Measurements from ENCODE around the gene FAF2. TPM values are rescaled to one million over a fixed set of nuclear protein-coding genes. Genes with fewer than 3 reads are reported as not detected.

FAF2 gene
- total RNA-seq, 2 donors from 2014 or later: 23.0 to 31.2 TPM

DNA sequence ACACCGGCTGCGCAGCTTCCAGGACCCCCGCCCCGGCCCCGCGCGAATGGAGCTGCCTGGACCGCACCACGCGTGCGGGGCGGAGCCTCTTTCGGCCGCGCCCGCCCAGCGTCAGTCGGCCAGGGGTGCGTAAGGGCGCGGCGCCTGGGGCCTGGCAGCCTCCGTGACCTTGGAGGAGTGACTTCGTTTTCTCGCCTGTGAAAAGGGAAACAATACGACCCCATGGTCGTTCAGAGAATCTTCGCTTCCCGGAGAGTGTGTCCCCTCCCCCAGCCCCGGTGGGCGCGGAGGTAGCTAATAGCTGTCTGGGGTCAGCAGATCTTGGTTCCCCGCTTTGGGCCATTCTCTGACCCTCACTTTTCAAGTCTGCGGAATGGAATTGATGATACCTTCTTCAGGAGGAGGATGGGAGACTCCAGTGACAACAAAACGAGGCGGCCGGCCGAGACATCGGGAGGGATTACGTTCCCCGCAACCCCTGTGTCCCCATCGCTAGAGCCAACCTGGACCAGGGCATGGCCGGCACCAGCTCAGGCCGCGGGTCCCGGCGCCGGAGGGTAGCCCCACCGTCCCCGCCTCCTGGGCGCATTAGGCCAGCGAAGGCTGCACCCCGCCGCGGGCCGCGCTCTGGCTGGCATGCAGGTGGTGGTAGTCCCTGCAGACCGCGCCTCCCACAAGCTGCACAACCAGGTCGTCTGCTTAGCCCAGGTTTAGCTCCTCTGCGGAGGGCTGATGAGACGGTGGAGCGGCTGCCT is 95.4 kb downstream of the FAF2 start:
- no peak for DNase-seq (ENCODE audit: low spot score)

DNA sequence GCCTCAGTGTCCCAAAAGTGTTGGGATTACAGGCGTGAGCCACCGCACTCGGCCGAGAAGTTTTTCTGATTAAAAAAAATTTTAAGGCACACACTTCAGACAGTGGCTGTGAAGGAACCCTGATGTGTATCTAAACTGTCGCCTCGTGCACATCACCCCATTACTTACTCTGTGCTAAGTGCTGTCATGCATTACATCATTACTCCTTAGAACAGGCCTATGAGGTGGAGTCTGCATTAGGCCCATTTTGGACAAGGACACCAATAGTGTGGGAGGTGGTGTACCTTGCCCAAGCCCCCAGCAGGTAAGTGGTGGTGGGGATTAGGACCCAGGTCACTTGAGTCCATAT is 97.2 kb downstream of the FAF2 start:
- no peak overlapping the region for H3K27ac ChIP-seq
- DNase-seq (ENCODE audit: low spot score): no peak
- no peaks in the 10 kb centered on the region for H3K27me3 ChIP-seq (replicated peaks; ENCODE audit: insufficient read depth)
- TF ChIP-seq, protein P1, sequence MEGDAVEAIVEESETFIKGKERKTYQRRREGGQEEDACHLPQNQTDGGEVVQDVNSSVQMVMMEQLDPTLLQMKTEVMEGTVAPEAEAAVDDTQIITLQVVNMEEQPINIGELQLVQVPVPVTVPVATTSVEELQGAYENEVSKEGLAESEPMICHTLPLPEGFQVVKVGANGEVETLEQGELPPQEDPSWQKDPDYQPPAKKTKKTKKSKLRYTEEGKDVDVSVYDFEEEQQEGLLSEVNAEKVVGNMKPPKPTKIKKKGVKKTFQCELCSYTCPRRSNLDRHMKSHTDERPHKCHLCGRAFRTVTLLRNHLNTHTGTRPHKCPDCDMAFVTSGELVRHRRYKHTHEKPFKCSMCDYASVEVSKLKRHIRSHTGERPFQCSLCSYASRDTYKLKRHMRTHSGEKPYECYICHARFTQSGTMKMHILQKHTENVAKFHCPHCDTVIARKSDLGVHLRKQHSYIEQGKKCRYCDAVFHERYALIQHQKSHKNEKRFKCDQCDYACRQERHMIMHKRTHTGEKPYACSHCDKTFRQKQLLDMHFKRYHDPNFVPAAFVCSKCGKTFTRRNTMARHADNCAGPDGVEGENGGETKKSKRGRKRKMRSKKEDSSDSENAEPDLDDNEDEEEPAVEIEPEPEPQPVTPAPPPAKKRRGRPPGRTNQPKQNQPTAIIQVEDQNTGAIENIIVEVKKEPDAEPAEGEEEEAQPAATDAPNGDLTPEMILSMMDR (IDR thresholded peaks at IDR 0.05): no peak
- peaks cover 0 to 10% of the 10 kb centered on the region in 2 donors for H3K4me1 ChIP-seq (ENCODE audit: control insufficient read depth in 1 of 2, low read depth in 2 of 2)
- H3K36me3 ChIP-seq: no peaks in the 10 kb centered on the region
- ATAC-seq (ENCODE audit: insufficient number of reproducible peaks, low FRiP score, low read depth): no peak
- no peaks in the 10 kb centered on the region for H3K9me3 ChIP-seq
- H3K4me3 ChIP-seq: no peak overlapping the region

More for the DNA sequence above, 95.4 kb downstream of the FAF2 start:
- Histone ChIP-seq H3K27ac (peak overlapping the region in 1 of 2 donors; percentile 39), H3K4me3 (peak overlapping the region; percentile 73), H3K4me1 (ENCODE audit: control insufficient read depth in 1 of 2, low read depth in 2 of 2) (peaks cover 0 to 10% of the 10 kb centered on the region in 2 donors), H3K36me3 (no peaks in the 10 kb centered on the region), H3K9me3 (no peaks in the 10 kb centered on the region), H3K27me3 (replicated peaks; ENCODE audit: insufficient read depth) (no peaks in the 10 kb centered on the region)
- TF ChIP-seq, protein P1 (IDR thresholded peaks at IDR 0.05): no peak
- no peak for ATAC-seq (ENCODE audit: insufficient number of reproducible peaks, low FRiP score, low read depth)

DNA sequence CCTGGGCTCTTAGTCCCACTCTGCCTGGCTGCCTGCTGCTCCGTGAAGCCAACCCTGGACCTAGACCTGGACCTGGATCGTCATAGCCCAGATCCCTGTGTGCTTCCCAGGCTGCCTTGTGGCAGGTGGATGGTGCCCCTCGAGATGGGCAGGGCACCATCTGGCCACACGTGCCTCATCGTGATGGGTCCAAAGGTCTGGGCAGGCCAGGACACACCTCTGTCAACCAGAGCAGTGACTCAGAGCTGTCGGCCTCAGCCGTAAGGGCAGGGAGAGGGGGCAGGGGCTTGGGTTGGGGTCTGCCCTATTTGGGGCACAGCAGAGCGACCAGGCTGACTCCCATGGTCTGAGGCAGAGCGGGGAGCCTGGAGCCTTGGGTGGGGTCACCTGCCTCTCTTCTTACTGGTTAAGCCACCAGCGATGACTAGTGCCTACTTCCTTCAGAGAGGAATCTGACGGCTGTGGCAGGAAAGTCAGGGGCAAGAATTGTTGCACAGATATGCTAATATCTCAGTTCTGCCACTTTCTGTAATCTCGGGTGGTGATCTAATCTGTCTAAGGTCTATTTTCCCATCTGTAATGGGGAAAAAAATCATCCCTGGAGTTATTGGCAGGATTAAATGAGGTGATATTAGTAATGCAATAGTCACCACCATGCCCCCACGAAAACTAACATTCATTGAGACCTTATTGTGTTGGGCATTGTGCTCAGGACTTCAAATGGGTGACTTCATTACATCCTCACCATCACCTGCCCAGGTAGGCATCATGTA is 97.7 kb downstream of the FAF2 start:
- Histone ChIP-seq H3K9me3 (no peaks in the 10 kb centered on the region), H3K36me3 (no peaks in the 10 kb centered on the region), H3K27ac (no peak overlapping the region), H3K4me3 (no peak overlapping the region), H3K4me1 (ENCODE audit: control insufficient read depth in 1 of 2, low read depth in 2 of 2) (peaks cover 0 to 10% of the 10 kb centered on the region in 2 donors), H3K27me3 (replicated peaks; ENCODE audit: insufficient read depth) (no peaks in the 10 kb centered on the region)
- no peak for DNase-seq (ENCODE audit: low spot score)
- TF ChIP-seq, protein P1 (IDR thresholded peaks at IDR 0.05): no peak
- ATAC-seq (ENCODE audit: insufficient number of reproducible peaks, low FRiP score, low read depth): no peak

DNA sequence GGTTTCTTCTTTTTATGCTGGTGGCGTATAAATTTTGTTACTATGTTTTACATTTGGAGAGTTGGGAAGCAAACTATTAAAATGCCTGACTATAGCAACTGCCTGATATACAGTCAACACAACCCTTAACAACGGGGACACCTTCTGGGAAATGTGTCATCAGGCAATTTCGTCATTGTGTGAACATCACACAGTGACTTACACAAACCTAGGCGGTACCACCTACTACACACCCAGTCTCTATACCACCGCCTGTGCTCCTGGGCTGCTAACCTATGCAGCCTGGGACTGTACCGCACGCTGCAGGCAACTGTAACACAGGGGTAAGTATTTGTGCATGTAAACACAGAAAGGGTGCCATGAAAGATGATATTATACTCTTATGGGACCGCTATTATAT is 99.6 kb downstream of the FAF2 start:
- Histone ChIP-seq H3K4me1 (ENCODE audit: control insufficient read depth in 1 of 2, low read depth in 2 of 2) (no peaks in the 10 kb centered on the region), H3K9me3 (no peaks in the 10 kb centered on the region), H3K27ac (no peak overlapping the region), H3K27me3 (replicated peaks; ENCODE audit: insufficient read depth) (no peaks in the 10 kb centered on the region), H3K4me3 (no peak overlapping the region), H3K36me3 (no peaks in the 10 kb centered on the region)
- ATAC-seq (ENCODE audit: insufficient number of reproducible peaks, low FRiP score, low read depth) (no peak), DNase-seq (ENCODE audit: low spot score) (no peak)
- TF ChIP-seq, protein P1 (IDR thresholded peaks at IDR 0.05): no peak

- Histone ChIP-seq H3K27ac (no peak within 1 kb of the TSS), H3K4me3 (no peak within 1 kb of the TSS), H3K36me3 (no peaks in the 10 kb centered on the region), H3K4me1 (ENCODE audit: control insufficient read depth in 1 of 2, low read depth in 2 of 2) (no peaks in the 10 kb centered on the region), H3K9me3 (no peaks in the 10 kb centered on the region), H3K27me3 (replicated peaks; ENCODE audit: insufficient read depth) (no peaks in the 10 kb centered on the region)
- DNase-seq (ENCODE audit: low spot score): no peak
- ATAC-seq (ENCODE audit: insufficient number of reproducible peaks, low FRiP score, low read depth): no peak
- TF ChIP-seq, protein P1 (IDR thresholded peaks at IDR 0.05): no peak
Measured at GRCh38 chr5:176548967-176549444, 100.8 kb downstream of the FAF2 start, which contains the start of gene CDHR2. CDHR2 (plus strand) TSS chr5:176549342; CDS start chr5:176565353, 16,011 bp downstream.
